Spleen (tissue), 11 donors: ENCODE measurements around the gene LRRC55. TPM values are rescaled to one million over a fixed set of nuclear protein-coding genes. Genes with fewer than 3 reads are reported as not detected.

Experiments
- DNase-seq: peaks from one replicate; pipeline ENCODE4 v3.0.0-alpha.2; 2020
- H3K27ac ChIP-seq, 8 donors: fragments of 200-600 bp; sonication (generic) in 7 of 8; 1 replicate in 4 of 8; 2 replicates in 4 of 8; pipeline versions ENCODE4 v1.5.0 to v1.8.0; 2016 to 2021; ENCODE audit warnings: inconsistent platforms in 4 of 8, mild to moderate bottlenecking in 4 of 8, moderate library complexity in 1 of 8
- H3K27me3 ChIP-seq, 7 donors: fragments of 200-600 bp; sonication (generic) in 6 of 7; replicated peaks in 1 of 7; 1 replicate in 4 of 7; 2 replicates in 3 of 7; pipeline versions ENCODE4 v1.5.0 to v1.8.0; 2016 to 2021; ENCODE audit warnings: inconsistent platforms in 3 of 7, mild to moderate bottlenecking in 1 of 7
- H3K36me3 ChIP-seq, 6 donors: fragments of 200-600 bp; sonication (generic) in 5 of 6; 1 replicate in 4 of 6; 2 replicates in 2 of 6; pipeline versions ENCODE4 v1.5.0 to v1.8.0; 2016 to 2021; ENCODE audit warnings: inconsistent platforms in 2 of 6
- H3K4me1 ChIP-seq, 6 donors: fragments of 200-600 bp; sonication (generic) in 5 of 6; 1 replicate in 3 of 6; 2 replicates in 3 of 6; pipeline versions ENCODE4 v1.5.0 to v1.8.0; 2016 to 2021; ENCODE audit warnings: inconsistent platforms in 3 of 6
- H3K4me3 ChIP-seq, 8 donors: fragments of 200-600 bp; sonication (generic) in 7 of 8; 1 replicate in 4 of 8; 2 replicates in 4 of 8; pipeline versions ENCODE4 v1.5.0 to v1.8.0; 2016 to 2021; ENCODE audit warnings: inconsistent platforms in 4 of 8, mild to moderate bottlenecking in 4 of 8, moderate library complexity in 2 of 8
- H3K9me3 ChIP-seq, 8 donors: fragments of 200-600 bp; sonication (generic) in 7 of 8; 1 replicate in 4 of 8; 2 replicates in 4 of 8; pipeline versions ENCODE4 v1.5.0 to v1.8.0; 2016 to 2021; ENCODE audit warnings: inconsistent platforms in 4 of 8
- CTCF ChIP-seq, 11 experiments: fragments of 200-600 bp in 7 of 11; fragments of 450-650 bp in 4 of 11; sonication (generic) in 4 of 11; IDR thresholded peaks in 8 of 11; conservative IDR thresholded peaks in 3 of 11; 1 replicate in 7 of 11; 2 replicates in 4 of 11; pipeline versions ENCODE4 v1.4.0 to v1.8.0; 2016 to 2021; ENCODE audit warnings: antibody characterized with exemption in 11 of 11, inconsistent platforms in 4 of 11, mild to moderate bottlenecking in 1 of 11
- POLR2A ChIP-seq, 3 donors: fragments of 450-650 bp; IDR thresholded peaks; one replicate each; pipeline ENCODE4 v1.5.1; 2017; ENCODE audit warnings: antibody characterized with exemption in 3 of 3, mild to moderate bottlenecking in 1 of 3
- POLR2AphosphoS5 ChIP-seq, 3 donors: sonication (generic); formaldehyde crosslinking; IDR thresholded peaks; one replicate each; pipeline ENCODE4 v1.5.1; 2017; ENCODE audit warnings: antibody characterized with exemption in 3 of 3
- WGBS, 5 donors: extraction: QIAGEN DNeasy Blood & Tissue Kit in 3 of 5; methylation state at CpG; one replicate each; pipeline versions ENCODE4 v1.1.5 to v1.1.7; 2013 to 2018; 5-methylcytosine and 5-hydroxymethylcytosine counted together
- intact Hi-C: fragments of 100-400 bp; cut with DNase I; formaldehyde crosslinking; loops from one replicate; pipeline ENCODE4 v1.15.0; 2023; ENCODE audit warnings: low total_unique reads
- polyA plus RNA-seq, 3 donors: library from polyadenylated mRNA; stranded (reverse); fragments of 200-250 nt; gene quantifications; one replicate each; pipeline ENCODE4 v1.2.1, GENCODE V29; 2013
- total RNA-seq, 7 donors: library from RNA; depleted of rRNA in 3 of 7; stranded (reverse); fragments of >200 nt in 3 of 7; fragmentation: NEBNext Ultra II Directional in 4 of 7; extraction: Animal tissue kit (Norgen Biotek cat#: 25700) in 4 of 7; gene quantifications; one replicate each; pipeline versions ENCODE4 v1.1.0 to v1.2.1, GENCODE V29; 2016 to 2021
- donor health status: healthy with polysubstance abuse.
- donor health status: DM: no; HTN: no; CAD: no; lungs with moderate emphysema.
- donor health status: DM: no; HTN: no; CAD: no.
- donor health status: Bipolar disorder and iron deficiency.
- donor health status: healthy.
- donor health status: DM: no; HTN: no; CAD: no.
- donor health status: DM: yes; HTN: yes; CAD: no.

Gene LRRC55
- total and polyA plus RNA-seq, 10 donors = 0.03 to 1.5 (median 0.54) TPM; not detected in 1

DNA sequence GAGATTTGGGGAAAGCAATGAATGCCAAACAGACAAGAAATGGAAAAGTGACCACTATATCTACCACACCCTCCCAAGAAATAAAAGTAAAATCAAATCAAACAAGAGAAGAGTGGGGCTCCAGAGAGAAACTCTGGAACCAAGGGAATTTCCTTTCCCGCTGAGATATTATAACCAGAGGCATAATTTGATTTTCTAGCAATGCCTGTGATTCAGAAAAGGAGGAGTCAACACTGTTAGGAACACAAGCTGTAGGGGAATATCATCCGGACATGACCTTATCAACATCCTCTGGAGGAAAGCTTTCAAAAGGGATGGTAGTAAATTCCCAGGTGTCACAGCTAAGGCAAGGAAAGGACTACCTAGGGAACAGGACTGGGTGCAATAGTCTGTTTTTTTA, 29.6 kb upstream of the LRRC55 start:
- 50 to 69% (median 59%) methylated on average over 2 of the region's 2 CpGs for WGBS, 5 donors
- Histone ChIP-seq H3K4me1 (peaks cover 0 to 17% (median 3%) of the 10 kb centered on the region in 6 donors), H3K36me3 (no peaks in the 10 kb centered on the region), H3K27ac (peak overlapping the region in 4 of 8 donors; percentile 5 to 44 (median 27)), H3K4me3 (no peak overlapping the region), H3K9me3 (no peaks in the 10 kb centered on the region), H3K27me3 (peaks cover 0 to 33% (median 0%) of the 10 kb centered on the region in 7 donors)
- DNase-seq = no peak
- intact Hi-C loops = no loop called here
- TF ChIP-seq POLR2A (IDR thresholded peaks at IDR 0.05) (no peak), POLR2AphosphoS5 (IDR thresholded peaks at IDR 0.05) (no peak), CTCF (IDR thresholded peaks at IDR 0.05 in 8 of 11, conservative IDR thresholded peaks at IDR 0.05 in 3 of 11) (no peak)

GRCh38 chr11:57153448-57153847, 28.3 kb upstream of the LRRC55 start:
- no peak for DNase-seq
- intact Hi-C loops = no loop called here
- Histone ChIP-seq H3K4me1 (peaks cover 0 to 17% (median 3%) of the 10 kb centered on the region in 6 donors), H3K27ac (no peak overlapping the region), H3K9me3 (no peaks in the 10 kb centered on the region), H3K4me3 (no peak overlapping the region), H3K36me3 (no peaks in the 10 kb centered on the region), H3K27me3 (peaks cover 0 to 28% (median 0%) of the 10 kb centered on the region in 7 donors)
- no peak for TF ChIP-seq CTCF (IDR thresholded peaks at IDR 0.05 in 8 of 11, conservative IDR thresholded peaks at IDR 0.05 in 3 of 11)
- no peak for TF ChIP-seq POLR2AphosphoS5 (IDR thresholded peaks at IDR 0.05)
- TF ChIP-seq POLR2A (IDR thresholded peaks at IDR 0.05) = no peak

GRCh38 chr11:57154739-57155138, 27.0 kb upstream of the LRRC55 start:
- H3K4me3 ChIP-seq = no peak overlapping the region
- H3K36me3 ChIP-seq = no peaks in the 10 kb centered on the region
- 82 to 92% (median 87%) methylated on average over 2 of the region's 2 CpGs for WGBS, 5 donors
- DNase-seq = no peak
- no peaks in the 10 kb centered on the region for H3K9me3 ChIP-seq
- peaks cover 0 to 13% (median 3%) of the 10 kb centered on the region in 6 donors for H3K4me1 ChIP-seq
- TF ChIP-seq POLR2A (IDR thresholded peaks at IDR 0.05) (no peak), CTCF (IDR thresholded peaks at IDR 0.05 in 8 of 11, conservative IDR thresholded peaks at IDR 0.05 in 3 of 11) (no peak), POLR2AphosphoS5 (IDR thresholded peaks at IDR 0.05) (no peak)
- H3K27me3 ChIP-seq = peaks cover 0 to 28% (median 0%) of the 10 kb centered on the region in 7 donors
- intact Hi-C loops = no loop called here
- no peak overlapping the region for H3K27ac ChIP-seq

- peaks cover 0 to 7% (median 2%) of the 10 kb centered on the region in 6 donors for H3K4me1 ChIP-seq
- TF ChIP-seq POLR2A (IDR thresholded peaks at IDR 0.05) = no peak
- TF ChIP-seq POLR2AphosphoS5 (IDR thresholded peaks at IDR 0.05) = no peak
- TF ChIP-seq CTCF (IDR thresholded peaks at IDR 0.05 in 8 of 11, conservative IDR thresholded peaks at IDR 0.05 in 3 of 11) = no peak
- intact Hi-C loops = no loop called here
- WGBS, 5 donors = 26 to 66% (median 48%) methylated on average over 1 of the region's 1 CpG
- H3K27ac ChIP-seq = no peak overlapping the region
- no peaks in the 10 kb centered on the region for H3K36me3 ChIP-seq
- H3K9me3 ChIP-seq = no peaks in the 10 kb centered on the region
- DNase-seq = no peak
- H3K27me3 ChIP-seq = peaks cover 0 to 28% (median 0%) of the 10 kb centered on the region in 7 donors
- H3K4me3 ChIP-seq = no peak overlapping the region
These were observed 26.4 kb upstream of the LRRC55 start for GRCh38 chr11:57155400-57155799.
